Ishikawa (cell line): ENCODE data around the gene POMGNT2.

Experiments
- CEBPB ChIP-seq: IDR thresholded peaks from 2 replicates; pipeline ENCODE4 v1.6.1; 2012
- CREB1 ChIP-seq: IDR thresholded peaks from 2 replicates; pipeline ENCODE4 v1.6.1; 2012; ENCODE audit warnings: low read depth
- EGR1 ChIP-seq: IDR thresholded peaks from 2 replicates; pipeline ENCODE4 v1.6.1; 2012
- EP300 ChIP-seq: IDR thresholded peaks from 2 replicates; pipeline ENCODE4 v1.6.1; 2012; ENCODE audit warnings: borderline replicate concordance
- FOXM1 ChIP-seq: IDR thresholded peaks from 2 replicates; pipeline ENCODE4 v1.6.1; 2012; ENCODE audit warnings: low read depth, borderline replicate concordance
- NFIC ChIP-seq: IDR thresholded peaks from 2 replicates; pipeline ENCODE4 v1.6.1; 2012
- RAD21 ChIP-seq: IDR thresholded peaks from 2 replicates; pipeline ENCODE4 v1.6.1; 2012; ENCODE audit warnings: low read depth
- TAF1 ChIP-seq: IDR thresholded peaks from 2 replicates; pipeline ENCODE4 v1.6.1; 2012; ENCODE audit warnings: low read depth, mild to moderate bottlenecking
- TCF12 ChIP-seq: IDR thresholded peaks from 2 replicates; pipeline ENCODE4 v1.6.1; 2012; ENCODE audit warnings: low read depth
- TEAD4 ChIP-seq: IDR thresholded peaks from 2 replicates; pipeline ENCODE4 v1.6.1; 2012
- YY1 ChIP-seq: IDR thresholded peaks from 2 replicates; pipeline ENCODE4 v1.6.1; 2012; ENCODE audit warnings: low read depth
- ZBTB7A ChIP-seq: IDR thresholded peaks from 2 replicates; pipeline ENCODE4 v1.6.1; 2012; ENCODE audit warnings: low read depth
- TF ChIP-seq, protein P1 (sequence below): IDR thresholded peaks from 2 replicates; pipeline ENCODE4 v1.6.1; 2012; ENCODE audit warnings: low read depth, mild to moderate bottlenecking
- TF ChIP-seq, protein P2 (sequence below): IDR thresholded peaks from 2 replicates; pipeline ENCODE4 v1.6.1; 2012
- TF ChIP-seq, protein P3 (sequence below): IDR thresholded peaks from 2 replicates; pipeline ENCODE4 v1.6.1; 2012

Gene POMGNT2

DNA sequence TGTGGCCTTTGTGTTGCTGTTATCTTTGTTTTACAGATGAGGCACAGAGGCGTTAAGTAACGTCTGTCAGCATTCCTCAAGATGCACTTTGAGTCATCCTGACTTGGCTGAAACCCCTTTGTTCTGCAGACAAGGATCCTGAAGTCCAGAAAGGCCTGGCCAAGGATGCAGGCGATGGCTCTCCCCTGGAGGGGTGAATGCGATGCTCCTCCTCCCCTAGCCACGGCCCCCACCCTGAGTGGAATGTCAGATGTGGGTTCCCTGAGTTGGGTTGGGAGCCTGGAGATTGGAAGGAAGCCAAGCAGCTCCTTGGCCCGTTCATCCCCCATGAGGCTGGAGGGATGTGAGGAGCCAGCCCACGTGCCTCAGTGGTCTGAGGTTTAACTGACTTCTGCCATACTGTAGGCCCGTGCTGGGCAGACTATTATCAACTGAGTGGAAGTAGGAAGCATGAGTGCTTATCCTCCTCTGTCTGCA lies 43.3 kb downstream of the POMGNT2 start:
- TF ChIP-seq NFIC = no peak
- no peak for TF ChIP-seq TEAD4
- TF ChIP-seq RAD21 = no peak
- no peak for TF ChIP-seq TAF1
- TF ChIP-seq, protein P1, sequence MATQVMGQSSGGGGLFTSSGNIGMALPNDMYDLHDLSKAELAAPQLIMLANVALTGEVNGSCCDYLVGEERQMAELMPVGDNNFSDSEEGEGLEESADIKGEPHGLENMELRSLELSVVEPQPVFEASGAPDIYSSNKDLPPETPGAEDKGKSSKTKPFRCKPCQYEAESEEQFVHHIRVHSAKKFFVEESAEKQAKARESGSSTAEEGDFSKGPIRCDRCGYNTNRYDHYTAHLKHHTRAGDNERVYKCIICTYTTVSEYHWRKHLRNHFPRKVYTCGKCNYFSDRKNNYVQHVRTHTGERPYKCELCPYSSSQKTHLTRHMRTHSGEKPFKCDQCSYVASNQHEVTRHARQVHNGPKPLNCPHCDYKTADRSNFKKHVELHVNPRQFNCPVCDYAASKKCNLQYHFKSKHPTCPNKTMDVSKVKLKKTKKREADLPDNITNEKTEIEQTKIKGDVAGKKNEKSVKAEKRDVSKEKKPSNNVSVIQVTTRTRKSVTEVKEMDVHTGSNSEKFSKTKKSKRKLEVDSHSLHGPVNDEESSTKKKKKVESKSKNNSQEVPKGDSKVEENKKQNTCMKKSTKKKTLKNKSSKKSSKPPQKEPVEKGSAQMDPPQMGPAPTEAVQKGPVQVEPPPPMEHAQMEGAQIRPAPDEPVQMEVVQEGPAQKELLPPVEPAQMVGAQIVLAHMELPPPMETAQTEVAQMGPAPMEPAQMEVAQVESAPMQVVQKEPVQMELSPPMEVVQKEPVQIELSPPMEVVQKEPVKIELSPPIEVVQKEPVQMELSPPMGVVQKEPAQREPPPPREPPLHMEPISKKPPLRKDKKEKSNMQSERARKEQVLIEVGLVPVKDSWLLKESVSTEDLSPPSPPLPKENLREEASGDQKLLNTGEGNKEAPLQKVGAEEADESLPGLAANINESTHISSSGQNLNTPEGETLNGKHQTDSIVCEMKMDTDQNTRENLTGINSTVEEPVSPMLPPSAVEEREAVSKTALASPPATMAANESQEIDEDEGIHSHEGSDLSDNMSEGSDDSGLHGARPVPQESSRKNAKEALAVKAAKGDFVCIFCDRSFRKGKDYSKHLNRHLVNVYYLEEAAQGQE = no peak
- TF ChIP-seq CREB1 = no peak
- TF ChIP-seq, protein P2, sequence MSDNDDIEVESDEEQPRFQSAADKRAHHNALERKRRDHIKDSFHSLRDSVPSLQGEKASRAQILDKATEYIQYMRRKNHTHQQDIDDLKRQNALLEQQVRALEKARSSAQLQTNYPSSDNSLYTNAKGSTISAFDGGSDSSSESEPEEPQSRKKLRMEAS = no peak

DNA sequence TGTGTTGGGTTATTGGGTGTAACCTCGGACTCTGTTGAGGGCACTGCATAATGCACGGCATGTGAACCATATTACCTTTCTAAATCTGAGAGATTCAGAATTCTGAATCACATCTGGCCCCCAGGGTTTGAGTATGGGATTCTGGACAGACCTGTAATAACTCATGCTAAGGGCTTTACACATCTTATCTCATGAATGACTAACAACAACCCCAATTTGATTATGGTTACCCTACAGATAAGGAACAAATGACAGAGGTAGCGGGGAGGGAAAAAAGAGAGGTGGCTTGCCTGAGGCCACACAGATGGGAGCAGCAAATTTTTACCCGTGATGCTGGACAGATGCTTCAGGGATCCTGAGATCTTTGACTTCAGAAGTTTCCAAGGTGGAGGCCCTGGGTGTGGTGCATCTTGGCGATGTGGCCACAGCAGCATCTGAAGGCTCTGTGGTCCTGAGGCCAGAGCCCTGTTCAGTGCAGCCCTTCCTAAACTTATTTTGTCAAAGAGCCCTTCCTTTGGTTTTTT lies 43.8 kb downstream of the POMGNT2 start:
- TF ChIP-seq, protein P1 = no peak
- no peak for TF ChIP-seq CEBPB
- TF ChIP-seq, protein P3, sequence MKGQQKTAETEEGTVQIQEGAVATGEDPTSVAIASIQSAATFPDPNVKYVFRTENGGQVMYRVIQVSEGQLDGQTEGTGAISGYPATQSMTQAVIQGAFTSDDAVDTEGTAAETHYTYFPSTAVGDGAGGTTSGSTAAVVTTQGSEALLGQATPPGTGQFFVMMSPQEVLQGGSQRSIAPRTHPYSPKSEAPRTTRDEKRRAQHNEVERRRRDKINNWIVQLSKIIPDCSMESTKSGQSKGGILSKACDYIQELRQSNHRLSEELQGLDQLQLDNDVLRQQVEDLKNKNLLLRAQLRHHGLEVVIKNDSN = no peak
- no peak for TF ChIP-seq EGR1
- TF ChIP-seq TCF12 = no peak
- TF ChIP-seq ZBTB7A = no peak
- no peak for TF ChIP-seq CREB1

DNA sequence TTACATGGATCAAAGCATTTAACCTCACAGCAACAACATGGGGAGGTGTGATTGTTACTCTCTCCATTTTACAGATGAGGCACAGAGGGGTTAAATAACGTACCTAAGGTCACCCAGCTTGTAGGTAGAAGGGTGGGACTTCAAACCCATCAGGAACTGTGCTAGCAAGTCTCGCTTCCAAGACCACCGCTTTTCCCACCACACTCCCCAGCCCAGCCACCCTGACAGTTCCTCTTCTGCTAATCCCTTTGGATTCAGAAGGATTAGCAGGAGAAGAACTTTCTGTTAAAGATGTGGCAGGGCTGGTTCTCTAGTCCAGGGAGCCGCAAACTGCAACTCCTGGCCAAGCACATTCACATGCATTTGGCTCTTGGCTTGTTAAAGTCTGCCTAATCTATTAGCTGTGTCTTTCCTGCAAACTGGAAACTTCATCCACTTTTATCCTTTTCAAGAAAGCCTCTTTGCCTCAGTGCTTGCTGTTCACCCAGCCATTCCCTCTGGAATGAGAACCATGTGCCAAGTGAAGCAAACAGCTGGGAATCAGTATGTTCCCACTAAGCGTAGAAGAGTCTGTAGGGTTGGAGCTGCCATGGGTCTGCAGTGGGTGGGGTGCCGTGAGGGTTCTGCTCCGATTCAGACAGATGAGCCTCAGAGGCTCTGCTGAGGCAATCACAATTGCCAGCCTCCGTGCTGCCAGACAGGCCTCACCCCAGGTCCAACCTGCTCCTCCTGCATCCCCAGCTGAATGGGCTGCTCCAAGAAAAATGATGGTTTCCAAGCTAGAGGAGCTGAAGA lies 44.6 kb downstream of the POMGNT2 start:
- TF ChIP-seq NFIC (no peak), YY1 (no peak), EGR1 (no peak), ZBTB7A (no peak), FOXM1 (no peak), CREB1 (no peak), TCF12 (no peak), RAD21 (no peak), TEAD4 (no peak), EP300 (no peak), CEBPB (no peak), TAF1 (no peak)
- TF ChIP-seq, protein P3 = no peak
- TF ChIP-seq, protein P2 = no peak
- TF ChIP-seq, protein P1 = no peak

DNA sequence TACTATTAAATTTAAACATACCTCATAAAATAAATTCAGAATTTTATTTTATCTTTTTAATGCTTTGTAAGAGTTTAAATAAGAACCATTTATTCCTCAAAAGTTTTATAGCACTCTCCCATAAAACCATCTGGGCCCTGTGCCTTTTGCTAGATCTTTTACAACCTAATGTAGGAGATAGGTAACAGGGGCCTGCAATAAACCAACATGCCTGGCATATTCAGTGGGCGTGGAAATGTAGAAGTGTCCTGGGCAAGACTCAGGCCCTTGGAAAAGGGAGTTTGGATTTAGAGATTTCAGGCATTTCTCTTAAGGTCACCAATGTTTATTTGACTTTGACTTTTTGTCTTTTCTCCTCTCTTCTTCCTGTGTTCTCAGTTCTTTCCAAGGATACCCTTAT lies 46.4 kb downstream of the POMGNT2 start:
- TF ChIP-seq, protein P3 = no peak
- no peak for TF ChIP-seq CEBPB
- no peak for TF ChIP-seq CREB1
- TF ChIP-seq TAF1 = no peak
- TF ChIP-seq EGR1 = no peak
- TF ChIP-seq TCF12 = no peak
- no peak for TF ChIP-seq NFIC
- TF ChIP-seq, protein P2 = no peak
- TF ChIP-seq FOXM1 = no peak
